Measurements from ENCODE around the gene HAAO. TPM values are rescaled to one million over a fixed set of nuclear protein-coding genes. Genes with fewer than 3 reads are reported as not detected.

HAAO gene
- total RNA-seq, 6 experiments from 2014 or later: 60.7 to 187 (median 114) TPM

- no peak for TF ChIP-seq CTCF (IDR thresholded peaks at IDR 0.05)
- no peak for TF ChIP-seq POLR2A (IDR thresholded peaks at IDR 0.05)
- no peak overlapping the region for H3K4me3 ChIP-seq
- H3K27ac ChIP-seq: no peak overlapping the region
- ATAC-seq (no peak), DNase-seq (no peak)
- no peaks in the 10 kb centered on the region for H3K9me3 ChIP-seq
- H3K27me3 ChIP-seq: no peaks in the 10 kb centered on the region
- WGBS (ENCODE audit: insufficient coverage, low coverage, low lambda C conversion rate, missing lambda C conversion rate): 40% methylated on average over 1 of the region's 16 CpGs
- H3K4me1 ChIP-seq: no peaks in the 10 kb centered on the region
- intact Hi-C loops (cut with DNase I): no loop called here
- peaks cover 0 to 10% (median 0%) of the 10 kb centered on the region in 4 donors for H3K36me3 ChIP-seq
Observed at GRCh38 chr2:42767080-42767898, 25.1 kb downstream of the HAAO start.

GRCh38 chr2:42765686-42766085, 26.7 kb downstream of the HAAO start:
- H3K9me3 ChIP-seq: no peaks in the 10 kb centered on the region
- H3K4me1 ChIP-seq: no peaks in the 10 kb centered on the region
- H3K27ac ChIP-seq: no peak overlapping the region
- no peaks in the 10 kb centered on the region for H3K27me3 ChIP-seq
- 100% methylated on average over 8 of the region's 9 CpGs for WGBS (ENCODE audit: insufficient coverage, low coverage, low lambda C conversion rate, missing lambda C conversion rate)
- intact Hi-C loops (cut with DNase I): no loop called here
- no peak for DNase-seq
- no peak overlapping the region for H3K4me3 ChIP-seq
- TF ChIP-seq POLR2A (IDR thresholded peaks at IDR 0.05): no peak
- TF ChIP-seq CTCF (IDR thresholded peaks at IDR 0.05): no peak
- no peak for ATAC-seq
- peaks cover 0 to 10% (median 0%) of the 10 kb centered on the region in 4 donors for H3K36me3 ChIP-seq

DNA sequence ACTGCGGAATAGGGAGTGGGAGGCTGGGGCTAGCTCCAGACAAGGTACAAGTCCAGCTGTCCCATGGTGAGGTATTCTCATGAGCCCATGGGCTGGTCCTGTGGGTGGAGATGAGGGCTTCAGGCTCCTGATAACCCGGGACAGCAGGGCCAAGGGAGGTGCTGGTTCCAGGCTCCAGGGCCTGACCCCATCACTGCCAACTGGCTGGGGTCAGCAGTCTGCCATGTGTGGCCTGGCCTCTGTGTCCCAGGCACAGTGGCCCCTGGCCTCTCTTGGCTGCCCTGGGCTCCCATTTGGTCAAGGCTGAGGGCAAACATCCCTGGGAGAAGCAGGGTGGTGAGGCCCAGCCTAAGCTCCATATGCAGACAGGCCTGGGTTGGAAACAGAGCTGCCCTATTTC, 27.5 kb downstream of the HAAO start:
- Histone ChIP-seq H3K27ac (no peak overlapping the region), H3K9me3 (no peaks in the 10 kb centered on the region), H3K27me3 (no peaks in the 10 kb centered on the region), H3K36me3 (peaks cover 0 to 7% (median 0%) of the 10 kb centered on the region in 4 donors), H3K4me1 (no peaks in the 10 kb centered on the region), H3K4me3 (no peak overlapping the region)
- WGBS (ENCODE audit: insufficient coverage, low coverage, low lambda C conversion rate, missing lambda C conversion rate): no CpG with 5 or more reads among the region's 2 CpGs
- DNase-seq (peak in 1 of 3 donors; percentile 55), ATAC-seq (peak in 3 of 4 donors; percentile 7 to 29 (median 20))
- TF ChIP-seq CTCF (IDR thresholded peaks at IDR 0.05): no peak
- intact Hi-C loops (cut with DNase I): no loop called here

- ATAC-seq (peak; percentile 6 to 28 (median 17)), DNase-seq (peak in 1 of 3 donors; percentile 56)
- TF ChIP-seq POLR2A (IDR thresholded peaks at IDR 0.05) (no peak), CTCF (IDR thresholded peaks at IDR 0.05) (no peak)
- Histone ChIP-seq H3K9me3 (no peaks in the 10 kb centered on the region), H3K27ac (no peak within 1 kb of the TSS), H3K4me3 (no peak within 1 kb of the TSS), H3K27me3 (no peaks in the 10 kb centered on the region), H3K4me1 (no peaks in the 10 kb centered on the region), H3K36me3 (peaks cover 0 to 2% (median 0%) of the 10 kb centered on the region in 4 donors)
- intact Hi-C loops (cut with DNase I): no loop called here
- 40% methylated on average over 1 of the region's 5 CpGs for WGBS (ENCODE audit: insufficient coverage, low coverage, low lambda C conversion rate, missing lambda C conversion rate)
Observed at GRCh38 chr2:42764096-42764495, 28.3 kb downstream of the HAAO start, which contains the start of gene OXER1. Gene OXER1, minus strand, starts transcription at chr2:42764135. Its CDS starts 73 bp downstream, at chr2:42764062.

All from right lobe of liver (tissue), 6 donors.